Measurements from ENCODE around the gene LTBP1.

The LTBP1 gene

DNA sequence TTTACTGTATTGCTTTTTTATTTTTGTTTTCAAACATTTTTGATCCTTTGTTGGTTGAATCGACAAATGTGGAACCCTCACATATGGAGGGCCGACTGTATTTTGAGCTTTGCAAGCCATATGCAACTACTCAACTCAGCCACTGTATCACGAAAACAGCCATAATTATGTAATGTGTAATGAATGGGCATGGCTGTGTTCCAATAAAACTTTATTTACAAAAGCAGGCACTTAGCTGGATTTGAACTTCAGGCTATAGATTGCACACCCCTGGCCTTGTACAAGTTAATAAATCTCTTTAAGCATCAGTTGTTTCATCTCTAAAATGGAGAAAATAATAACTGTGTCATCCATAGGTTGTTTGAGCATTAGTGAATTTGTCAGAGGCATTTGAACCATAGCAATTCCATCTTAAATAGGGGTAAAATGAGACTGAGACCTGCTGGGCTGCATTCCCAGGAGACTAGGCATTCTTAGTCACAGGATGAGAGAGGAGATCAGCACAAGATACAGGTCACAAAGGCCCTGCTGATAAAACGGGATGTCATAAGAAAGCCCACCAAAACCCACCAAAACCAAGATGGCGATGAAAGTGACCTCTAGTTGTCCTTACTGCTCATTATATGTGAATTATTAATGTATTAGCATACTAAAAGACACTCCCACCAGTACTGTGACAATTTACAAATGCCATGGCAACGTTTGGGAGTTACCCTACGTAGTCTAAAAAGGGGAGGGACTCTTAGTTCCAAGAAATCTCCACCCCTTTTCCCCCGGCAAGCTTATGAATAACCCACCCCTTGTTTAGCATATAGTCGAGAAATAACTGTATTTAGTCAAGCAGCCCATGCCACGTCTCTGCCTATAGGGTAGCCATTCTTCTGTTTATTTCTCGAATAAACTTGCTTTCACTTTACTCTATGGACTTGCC is 13.7 kb upstream of the LTBP1 start:
- DNase-seq = no peak

- DNase-seq = no peak
Measured at GRCh38 chr2:32933756-32934095, 13.0 kb upstream of the LTBP1 start.

GRCh38 chr2:32937602-32938448 is 8.9 kb upstream of the LTBP1 start:
- no peak for DNase-seq

- DNase-seq = no peak
Measured at GRCh38 chr2:32938934-32939333, 7.8 kb upstream of the LTBP1 start.

DNA sequence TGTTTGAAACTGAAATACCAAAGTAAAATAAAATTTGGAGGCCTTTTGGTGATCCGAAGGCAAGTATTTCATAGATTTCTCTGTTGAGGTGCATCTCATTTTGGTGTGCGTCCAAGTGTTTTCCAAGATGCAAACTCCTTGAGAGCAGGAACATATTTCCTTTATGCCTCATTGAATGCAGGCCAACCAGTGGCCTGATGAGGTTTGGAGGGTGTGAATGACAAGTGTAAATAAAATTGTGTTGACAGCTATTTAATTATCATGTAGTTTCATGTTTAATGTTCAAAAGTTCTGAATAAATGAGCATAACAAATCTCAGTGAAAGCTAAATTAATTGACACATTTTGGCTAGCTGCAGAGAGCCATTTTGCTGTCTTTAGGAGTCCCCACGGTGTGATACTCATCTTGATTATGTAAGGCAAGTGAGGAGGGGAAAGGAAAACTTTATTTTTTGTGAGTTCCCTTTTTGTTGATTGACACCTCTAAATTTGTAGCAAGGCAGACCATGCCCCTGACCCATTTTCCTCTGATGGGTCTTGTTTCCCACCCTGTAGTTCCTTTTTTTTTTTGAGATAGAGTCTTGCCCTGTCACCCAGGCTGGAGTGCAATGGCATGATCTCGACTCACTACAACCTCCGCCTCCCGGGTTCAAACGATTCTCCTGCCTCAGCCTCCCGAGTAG is 6.3 kb upstream of the LTBP1 start:
- no peak for DNase-seq

- no peak for DNase-seq
Measured at GRCh38 chr2:32941944-32942690, 4.6 kb upstream of the LTBP1 start.

GRCh38 chr2:32942793-32943485 is 3.8 kb upstream of the LTBP1 start:
- DNase-seq = no peak

GRCh38 chr2:32945286-32945685 is 1.5 kb upstream of the LTBP1 start:
- no peak for DNase-seq

DNA sequence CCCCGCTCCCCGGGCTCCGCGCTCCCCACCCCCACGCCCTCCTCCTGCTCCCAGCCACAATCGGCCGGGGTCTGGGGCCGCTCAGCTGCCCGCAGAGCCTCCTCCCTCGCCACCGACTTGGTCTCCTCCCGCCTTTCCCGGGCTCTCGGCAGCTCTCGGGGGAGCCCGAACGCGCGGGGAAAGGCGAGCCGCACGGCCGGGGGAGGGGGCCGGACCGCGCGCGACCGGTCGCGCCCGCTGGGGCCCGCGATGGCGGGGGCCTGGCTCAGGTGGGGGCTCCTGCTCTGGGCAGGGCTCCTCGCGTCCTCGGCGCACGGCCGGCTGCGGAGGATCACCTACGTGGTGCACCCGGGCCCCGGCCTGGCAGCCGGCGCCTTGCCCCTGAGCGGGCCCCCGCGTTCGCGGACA is 327 bp downstream of the LTBP1 start:
- no peak for DNase-seq

GRCh38 chr2:32947484-32948143 is 861 bp downstream of the LTBP1 start:
- no peak for DNase-seq

DNA sequence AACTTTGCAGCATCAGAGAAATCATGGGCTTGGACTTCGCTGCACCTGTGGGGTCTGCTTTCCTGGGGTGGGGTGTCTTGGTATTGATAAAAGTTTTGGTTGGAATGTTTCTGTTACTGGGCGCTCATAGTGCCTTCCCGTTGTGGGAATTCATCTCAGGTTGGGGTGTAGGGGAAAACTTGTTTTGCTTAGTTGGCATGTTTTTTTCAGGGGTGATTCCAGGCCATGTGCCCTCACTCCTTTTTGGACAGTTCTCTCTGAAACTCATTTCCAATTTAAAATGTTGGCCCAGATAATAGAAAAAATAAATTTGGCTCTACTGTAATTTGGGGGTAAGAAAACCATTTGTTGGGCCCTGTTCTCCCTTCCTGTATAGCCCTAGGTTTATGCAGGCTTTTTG is 1.5 kb downstream of the LTBP1 start:
- DNase-seq = no peak

DNA sequence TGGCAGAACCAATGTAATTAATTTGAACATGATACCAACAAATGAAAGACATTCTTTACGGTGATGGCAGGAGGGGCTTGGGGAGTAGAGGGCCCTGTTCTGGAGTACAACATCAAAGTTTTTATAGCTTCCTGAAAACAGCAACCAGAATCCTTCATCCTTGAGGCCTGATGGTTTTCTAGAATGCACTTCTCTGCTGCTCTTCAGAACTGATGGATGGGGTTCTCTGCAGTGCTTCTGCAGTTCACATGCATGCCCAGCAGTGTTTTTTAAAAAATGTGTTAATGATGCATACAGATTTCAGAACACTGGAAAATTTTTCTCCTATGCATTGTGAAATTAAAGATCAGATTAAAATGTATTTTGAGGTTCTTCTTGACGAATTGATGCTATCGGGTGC is 2.5 kb downstream of the LTBP1 start:
- DNase-seq = no peak

- no peak for DNase-seq
Measured at GRCh38 chr2:32951672-32952071, 4.9 kb downstream of the LTBP1 start.

DNA sequence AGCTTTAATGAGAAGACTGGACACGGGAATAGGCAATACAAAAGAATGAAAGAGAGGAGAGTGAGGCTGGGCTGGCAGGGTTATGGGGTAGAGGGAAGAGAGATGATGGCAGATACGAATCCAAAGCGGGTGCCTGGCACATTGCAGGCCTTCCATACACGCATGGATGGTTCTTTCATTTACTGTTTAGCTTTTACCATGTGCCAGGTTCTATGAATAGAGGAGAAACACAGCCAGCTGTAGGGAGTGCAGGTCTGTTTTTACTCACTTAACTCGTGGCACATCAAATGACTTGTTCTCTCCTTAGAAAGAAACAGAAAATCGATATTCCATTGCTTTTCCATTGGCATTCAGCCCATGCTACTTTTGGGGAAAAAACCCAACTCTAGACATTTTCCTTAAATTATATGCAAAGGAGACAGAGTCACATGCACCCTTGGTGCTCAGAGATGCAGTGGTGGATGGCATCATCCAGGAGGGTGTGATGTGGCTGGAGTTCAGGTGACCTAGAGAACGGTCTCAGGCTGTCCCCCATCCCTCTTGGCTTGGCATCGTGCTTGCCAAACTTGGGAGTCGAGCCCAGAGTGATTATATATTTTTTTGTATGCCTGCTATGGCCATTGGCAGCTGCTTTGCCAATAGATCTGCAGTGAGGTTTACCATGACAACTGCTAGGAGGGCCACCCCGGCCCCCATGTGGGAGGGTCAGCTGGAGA is 6.2 kb downstream of the LTBP1 start:
- DNase-seq = no peak

DNA sequence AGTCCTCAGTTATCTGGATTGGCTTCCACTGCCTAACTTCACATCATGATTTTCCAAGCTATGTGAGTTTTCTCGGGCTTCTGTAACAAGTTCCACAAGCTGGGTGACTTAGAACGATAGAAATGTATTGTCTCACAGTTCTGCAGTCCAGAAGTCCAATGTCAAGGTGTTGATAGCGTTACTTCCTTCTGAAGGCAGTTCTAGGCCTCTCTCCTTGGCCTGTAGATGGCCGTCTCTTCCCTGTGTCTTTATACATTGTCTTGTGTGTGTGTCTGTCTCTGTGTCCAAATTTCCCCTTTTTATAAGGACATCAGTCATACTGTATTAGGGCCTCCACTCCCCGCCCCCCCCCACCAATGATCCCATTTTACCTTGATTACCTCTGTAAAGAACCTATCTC is 7.5 kb downstream of the LTBP1 start:
- no peak for DNase-seq

DNA sequence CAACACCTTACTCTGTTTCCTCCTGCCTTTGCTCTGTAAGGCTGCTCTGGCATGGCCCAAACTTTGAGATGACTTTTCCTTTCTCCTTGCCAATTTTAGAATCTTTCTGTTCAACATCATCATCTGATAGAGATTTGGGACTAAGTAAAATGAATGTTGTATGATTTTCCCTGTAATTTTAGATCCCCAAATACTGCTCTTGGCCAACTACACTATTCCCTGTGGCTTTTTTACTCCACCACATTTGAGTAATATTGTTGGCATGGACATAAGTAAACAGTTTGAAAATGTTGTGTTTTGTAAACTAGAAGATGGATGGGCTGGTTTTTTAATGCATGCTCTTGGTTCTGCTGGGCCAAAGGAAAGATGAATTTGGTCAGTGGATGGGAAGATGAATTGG is 12.1 kb downstream of the LTBP1 start:
- DNase-seq = no peak

GRCh38 chr2:32960238-32960637 is 13.5 kb downstream of the LTBP1 start:
- no peak for DNase-seq

DNA sequence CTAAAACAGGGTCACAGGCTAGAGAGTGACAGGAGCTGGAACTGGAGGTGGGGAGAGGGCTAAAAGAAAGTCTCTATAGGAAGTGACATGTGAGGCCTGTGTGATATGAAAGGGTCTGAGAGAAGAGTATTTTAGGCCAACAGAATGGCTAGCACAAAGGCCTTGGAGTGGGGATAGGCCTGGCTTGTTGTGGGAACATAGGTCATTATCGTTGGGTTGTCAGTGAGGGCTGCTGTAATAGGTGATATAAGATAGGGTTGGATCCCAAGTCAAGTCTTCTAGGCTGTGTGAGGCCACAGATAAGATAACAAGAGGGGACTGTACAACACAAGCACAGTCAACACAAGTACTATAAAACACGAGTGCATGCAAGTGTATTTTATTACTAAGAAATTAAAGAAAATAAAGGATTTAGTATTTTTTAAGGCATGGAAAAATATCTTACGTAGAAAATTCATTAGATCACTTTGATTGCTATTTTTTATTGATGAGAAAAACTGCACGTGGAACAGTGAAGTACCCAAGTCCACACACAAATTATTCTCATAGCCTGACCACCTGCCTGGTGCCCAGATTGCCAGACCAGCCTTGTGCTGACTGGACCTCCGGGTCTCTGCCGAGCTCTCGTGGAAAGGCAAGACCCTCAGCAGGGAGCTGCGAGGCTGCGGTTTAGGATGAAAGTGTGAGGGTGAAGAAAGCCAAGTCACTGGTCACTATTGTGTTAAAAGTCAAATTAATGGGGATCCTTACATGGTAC is 14.1 kb downstream of the LTBP1 start:
- no peak for DNase-seq

GRCh38 chr2:32962690-32963089 is 15.9 kb downstream of the LTBP1 start:
- no peak for DNase-seq

GRCh38 chr2:32963941-32964340 is 17.2 kb downstream of the LTBP1 start:
- DNase-seq = no peak

Data from NCI-H1436 (cell line).